GM18909 (cell line): Measurements from ENCODE around the gene SDS.

ENCODE experiments used
- ATAC-seq: cut with Tn5 transposase; IDR thresholded peaks from one replicate; pipeline ENCODE4 v1.9.1; 2021; ENCODE audit warnings: mild to moderate bottlenecking; ENCODE audit not compliant: unreplicated experiment, poor library complexity

Gene SDS

DNA sequence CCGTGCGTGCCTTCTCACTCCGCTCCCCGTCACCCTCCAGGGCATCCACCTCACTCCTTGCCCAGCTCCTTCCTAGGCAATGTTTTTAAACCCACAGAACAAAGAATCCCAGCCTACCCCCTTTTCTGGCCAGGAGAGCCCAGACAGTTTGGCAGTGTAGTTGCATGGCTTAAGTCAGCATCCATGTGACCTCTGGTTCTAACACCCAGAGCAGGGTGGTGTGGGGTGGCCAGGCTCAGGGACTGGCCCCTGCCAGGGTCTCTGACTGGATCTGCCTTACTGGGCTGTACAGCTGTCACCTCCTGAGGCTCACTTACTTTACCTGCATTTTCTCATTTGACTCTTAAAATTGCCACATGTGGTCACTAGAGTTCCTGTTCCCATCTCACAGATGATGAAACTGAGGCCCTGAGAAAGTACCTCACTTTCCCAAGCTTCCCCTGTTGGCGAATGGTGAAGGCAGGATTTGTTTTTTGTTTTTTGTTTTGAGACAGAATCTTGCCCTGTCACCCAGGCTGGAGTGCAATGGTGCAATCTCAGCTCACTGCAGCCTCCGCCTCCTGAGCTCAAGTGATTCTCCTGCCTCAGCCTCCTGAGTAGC is 18.3 kb downstream of the SDS start:
- no peak for ATAC-seq

DNA sequence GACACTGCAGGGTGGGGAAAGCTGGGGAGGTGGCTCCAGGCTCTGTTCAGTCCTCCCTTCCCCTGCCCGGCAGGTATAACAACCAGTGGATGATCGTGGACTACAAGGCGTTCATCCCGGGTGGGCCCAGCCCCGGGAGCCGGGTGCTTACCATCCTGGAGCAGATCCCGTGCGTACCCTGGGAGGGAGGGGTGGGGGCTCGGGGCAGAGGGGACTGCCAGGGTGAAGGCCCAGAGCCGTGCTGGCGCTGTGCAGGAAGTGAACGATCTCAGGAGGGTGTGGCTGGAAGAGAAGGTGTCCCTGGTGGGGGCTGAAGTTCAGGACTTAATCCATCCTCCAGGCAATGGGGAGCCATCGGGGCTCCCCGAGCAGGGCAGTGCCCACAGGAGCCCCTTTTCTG is 18.9 kb downstream of the SDS start:
- ATAC-seq = no peak

DNA sequence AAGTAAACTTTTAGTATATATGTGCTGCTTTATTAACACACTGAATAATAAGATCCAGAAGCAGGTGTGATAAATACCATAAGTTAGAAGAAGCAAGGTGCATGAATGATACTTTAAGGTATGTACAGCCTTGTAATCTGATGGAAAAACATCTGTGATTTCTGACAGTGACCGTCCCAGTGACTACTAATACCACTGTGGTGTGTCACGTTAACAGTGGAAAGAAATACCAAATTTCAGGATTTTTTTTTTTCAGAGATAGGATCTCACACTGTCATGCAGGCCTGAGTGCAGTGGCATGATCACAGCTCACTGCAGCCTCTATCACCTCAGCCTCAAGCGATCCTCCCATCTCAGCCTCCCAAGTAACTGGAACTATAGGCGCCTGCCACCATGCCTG is 21.5 kb downstream of the SDS start:
- no peak for ATAC-seq

DNA sequence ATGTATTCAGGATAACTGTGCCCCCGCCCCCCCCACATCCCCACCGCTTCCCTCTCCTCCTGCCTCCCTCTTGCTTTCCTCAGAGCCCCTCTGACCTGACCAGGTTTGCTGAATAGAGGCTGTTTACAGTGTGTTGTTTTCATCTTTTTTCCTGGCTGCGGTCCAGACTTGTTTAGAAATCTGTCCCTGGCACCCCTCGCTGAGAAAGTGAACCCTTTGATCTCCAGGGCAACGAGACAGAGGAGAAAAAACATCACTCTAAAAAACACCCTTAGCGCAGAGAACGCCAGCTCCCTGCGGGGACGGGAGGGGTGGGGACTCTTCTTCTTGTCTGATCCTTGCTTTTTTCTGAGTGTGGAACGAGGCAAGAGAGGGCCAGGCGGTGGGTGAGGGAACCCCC is 22.5 kb downstream of the SDS start:
- no peak for ATAC-seq

DNA sequence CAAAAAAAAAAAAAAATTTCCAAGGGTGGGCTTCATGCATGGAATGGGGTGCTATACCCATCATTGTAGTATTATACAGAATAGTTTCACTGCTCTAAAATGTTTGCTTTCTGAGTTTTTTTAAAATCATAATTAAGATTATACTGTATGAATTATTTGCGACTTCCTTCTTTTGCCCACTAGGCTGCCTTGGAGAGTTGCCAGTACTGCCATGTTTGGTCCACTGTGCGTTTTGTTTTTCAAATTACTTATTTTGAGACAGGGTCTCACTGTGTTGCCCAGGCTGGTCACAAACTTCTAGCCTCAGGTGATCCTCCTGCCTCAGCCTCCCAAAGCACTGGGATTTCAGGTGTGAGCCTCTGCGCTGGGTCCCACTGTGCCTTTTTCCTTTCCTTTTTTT is 25.4 kb downstream of the SDS start:
- no peak for ATAC-seq

DNA sequence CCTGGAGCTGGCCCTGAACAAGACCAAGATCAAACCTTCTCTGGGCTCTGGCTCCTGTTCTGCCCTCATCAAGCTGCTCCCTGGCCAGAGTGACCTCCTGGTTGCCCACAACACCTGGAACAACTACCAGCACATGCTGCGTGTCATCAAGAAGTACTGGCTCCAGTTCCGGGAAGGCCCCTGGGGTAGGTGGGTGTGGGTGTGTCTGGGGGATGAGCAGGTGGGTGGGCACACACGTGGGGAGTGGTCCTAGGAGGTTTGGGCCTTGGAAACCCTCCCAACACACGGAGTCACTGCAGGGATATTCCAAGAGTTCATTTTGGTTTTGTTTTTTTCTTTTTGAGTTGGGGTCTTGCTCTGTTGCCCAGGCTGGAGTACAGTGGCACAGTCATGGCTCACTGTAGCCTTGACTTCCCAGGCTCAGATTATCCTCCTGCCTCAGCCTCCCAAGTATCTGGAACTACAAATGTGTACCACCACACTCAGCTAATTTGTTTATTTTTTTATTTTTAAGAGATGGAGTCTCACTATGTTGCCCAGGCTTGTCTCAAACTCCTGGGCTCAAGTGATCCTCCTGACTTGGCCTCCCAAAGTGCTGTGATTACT is 28.8 kb downstream of the SDS start:
- no peak for ATAC-seq

DNA sequence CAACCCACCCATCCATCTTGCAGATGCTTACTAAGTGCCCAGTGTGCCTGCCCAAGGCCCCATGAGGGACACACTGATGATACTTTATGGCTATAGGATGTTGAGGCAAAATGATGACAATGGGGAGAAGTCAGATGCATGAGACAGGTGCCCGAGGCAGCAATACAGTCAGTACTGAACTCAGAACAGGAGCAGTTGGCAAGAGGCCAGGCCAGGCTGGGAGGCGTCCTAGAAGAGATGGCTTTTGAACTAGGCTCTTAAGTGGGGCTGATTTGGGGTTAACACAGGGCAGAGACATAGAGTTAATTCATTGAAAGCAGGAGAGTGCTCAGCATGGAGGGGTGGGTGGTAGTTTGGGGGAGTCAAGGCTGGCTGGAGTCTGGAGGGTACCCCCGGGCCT is 29.7 kb downstream of the SDS start:
- no peak for ATAC-seq

DNA sequence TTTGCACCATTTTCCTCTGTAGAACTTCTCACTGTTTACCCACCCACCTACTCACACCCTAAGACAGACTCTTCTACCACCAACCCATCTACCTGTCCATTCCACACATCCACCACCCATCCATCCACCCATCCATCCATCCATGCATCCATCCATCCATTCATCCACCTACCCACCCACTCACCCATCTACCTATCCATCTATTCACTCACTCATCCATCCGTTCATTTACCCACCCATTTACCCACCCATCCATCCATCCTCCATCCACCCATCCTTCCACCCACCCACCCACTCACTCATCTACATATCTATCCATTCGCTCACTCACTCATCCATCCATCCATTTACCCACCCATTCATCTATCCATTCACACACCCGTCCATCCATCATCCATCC is 30.2 kb downstream of the SDS start:
- no peak for ATAC-seq

DNA sequence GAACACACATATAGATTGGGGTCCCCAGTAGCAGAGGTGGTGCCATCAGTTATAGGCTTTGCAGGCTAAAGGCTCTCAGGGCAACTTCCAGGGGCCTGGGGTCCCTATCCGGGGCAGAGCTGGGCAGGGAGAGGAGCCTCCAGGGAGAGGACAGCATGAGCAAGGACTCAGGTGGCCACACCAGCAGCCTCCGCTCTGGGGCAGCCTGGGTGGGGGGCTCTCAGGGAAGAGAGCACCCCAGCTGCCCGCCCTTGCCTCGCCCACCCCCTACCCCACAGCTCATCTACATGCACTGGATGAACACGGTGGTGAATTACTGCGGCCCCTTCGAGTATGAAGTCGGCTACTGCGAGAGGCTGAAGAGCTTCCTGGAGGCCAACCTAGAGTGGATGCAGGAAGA is 31.3 kb downstream of the SDS start:
- ATAC-seq = no peak

DNA sequence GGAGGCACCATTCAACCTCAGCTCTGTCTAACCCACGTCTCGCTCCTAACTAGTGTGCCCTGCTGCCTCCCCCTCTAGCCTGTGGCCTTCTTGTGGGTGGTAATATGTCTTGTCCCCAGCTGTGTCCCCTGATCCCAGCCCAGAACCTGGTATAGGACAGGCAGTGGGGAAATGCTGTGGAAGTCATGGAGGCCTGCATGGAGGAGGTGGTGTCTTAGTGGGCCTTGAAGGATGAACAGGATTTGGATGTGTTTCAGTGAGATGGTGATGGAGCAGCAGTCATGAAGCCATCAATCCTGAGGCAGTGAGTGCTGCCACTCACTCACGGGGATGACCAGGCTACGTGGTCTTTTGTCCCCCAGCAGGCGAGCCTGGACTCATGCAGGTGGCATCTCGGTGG is 31.9 kb downstream of the SDS start:
- no peak for ATAC-seq

DNA sequence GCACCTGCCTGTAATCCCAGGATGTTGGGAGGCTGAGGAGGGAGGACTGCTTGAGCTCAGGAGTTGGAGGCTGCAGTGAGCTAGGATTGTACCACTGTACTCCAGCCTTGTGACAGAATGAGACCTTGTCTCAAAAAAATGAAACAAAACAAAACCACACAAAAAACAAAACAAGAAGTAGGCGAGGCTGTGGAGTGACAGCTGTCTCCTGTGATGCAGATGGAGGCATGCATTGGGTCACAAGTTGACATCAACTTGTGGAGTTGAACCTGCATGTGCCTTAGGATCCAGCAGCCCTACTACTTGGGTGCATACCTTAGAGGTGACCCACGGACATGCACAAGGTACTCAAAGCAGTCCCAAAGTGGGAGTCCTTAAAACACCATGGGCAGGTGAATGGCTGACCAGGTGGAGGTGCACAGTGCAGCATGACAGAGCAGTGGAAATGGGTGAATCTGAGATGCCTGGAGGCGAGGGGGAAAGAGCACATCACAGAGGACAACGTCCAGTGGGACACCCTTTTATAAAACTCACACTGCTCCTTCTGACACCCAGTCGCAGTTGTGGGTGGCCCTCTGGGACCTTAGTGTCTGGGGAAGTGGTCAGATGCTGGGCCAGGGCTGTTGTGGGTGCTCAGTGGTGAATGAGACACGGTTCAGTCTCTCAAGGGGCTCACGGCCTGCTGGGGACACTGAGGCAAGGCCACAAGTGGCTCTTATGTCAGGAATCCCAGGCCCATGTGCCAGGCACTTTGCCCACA is 32.6 kb downstream of the SDS start:
- ATAC-seq = no peak

DNA sequence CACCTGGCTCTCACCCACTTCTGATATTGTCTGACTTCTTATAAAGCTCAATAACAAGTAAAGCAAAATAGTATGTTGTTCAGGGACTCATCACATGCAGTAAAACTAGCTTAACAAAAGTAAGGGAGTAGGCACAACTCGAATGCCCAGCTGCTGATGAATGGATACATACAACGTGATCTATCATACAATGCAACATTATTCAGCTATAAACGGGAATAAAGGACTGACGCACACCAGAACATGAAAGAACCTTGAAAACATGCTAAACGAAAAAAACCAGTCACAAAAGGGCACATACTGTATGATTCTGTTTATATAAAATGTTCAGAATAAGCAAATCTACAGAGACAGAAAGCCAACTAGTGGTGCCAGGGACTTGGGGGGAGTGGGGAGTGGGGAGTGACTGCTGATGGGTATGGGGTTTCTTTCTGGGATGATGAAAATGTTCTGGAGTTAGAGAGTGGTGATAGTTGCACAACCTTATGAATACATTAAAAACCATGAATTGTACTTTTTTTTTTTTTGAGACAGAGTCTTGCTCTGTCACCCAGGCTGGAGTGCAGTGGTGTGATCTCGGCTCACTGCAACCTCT is 34.2 kb downstream of the SDS start:
- ATAC-seq = no peak

DNA sequence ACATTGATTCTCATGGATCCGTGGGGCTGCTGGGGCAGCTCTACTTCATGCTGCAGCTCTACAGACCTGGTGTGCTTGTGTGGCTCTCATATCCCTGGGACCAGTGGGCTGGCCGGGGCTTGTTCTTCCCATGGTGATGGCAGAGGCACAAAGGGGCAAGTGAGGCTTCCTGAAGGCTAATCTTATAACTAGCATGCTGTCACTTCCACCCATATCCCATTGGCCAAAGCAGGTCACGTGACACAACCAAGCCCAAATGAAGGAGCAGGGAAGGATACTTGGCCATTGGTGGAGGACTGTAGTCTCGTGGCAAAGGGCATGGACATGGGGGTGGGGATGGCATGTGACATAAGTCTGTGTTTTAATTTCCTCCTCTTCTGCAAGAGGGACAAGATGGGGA is 35.4 kb downstream of the SDS start:
- no peak for ATAC-seq

DNA sequence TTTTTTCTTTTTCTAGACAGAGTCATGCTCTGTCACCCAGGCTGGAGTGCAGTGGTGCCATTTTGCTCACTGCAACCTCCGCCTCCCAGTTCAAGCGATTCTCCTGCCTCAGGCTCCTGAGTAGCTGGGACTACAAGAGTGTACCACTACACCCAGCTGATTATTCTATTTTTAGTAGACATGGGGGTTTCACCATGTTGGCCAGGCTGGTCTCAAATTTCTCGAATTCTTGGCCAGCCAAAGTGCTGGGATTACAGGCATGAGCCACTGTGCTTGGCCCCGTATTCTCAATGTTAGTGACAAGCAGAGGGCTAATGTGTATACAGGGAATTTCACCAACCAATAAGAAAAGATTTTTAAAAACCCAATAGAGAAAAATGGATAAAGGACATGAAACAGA is 36.9 kb downstream of the SDS start:
- ATAC-seq = no peak

DNA sequence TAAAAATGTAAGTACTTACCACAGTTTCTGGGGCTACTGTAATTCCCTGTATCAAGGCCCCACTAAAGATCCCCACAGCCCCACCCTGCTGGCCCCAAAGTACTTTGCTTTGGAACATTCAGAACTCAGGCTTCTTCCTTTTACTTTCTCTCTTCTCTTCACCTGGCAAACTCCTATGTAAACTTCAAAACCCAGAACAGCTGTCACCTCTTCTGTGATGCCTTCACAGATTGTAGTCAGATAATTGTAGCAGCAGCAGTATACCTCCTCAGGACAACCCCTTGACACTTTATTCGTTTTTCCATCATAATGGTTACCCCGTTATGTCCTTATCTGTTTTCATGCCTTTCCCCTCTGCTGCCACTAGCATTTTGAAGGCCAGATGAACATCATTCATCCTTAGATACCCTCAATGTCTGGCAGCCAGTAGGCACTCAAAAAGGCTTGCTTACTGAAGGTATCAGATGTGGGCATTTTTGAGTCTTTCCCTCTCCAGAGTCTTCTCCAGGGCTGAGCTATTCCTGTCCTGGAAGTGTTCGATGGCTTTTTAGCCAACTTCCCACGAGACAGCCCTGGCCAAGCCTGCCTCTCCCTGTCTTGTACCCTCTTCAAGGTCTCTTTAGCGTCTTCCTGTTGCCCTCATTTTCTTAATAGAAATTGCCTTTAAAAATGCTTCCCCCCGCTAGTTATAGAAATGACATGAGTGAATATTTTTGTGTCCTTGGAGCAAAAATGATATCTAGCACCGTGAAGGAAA is 37.9 kb downstream of the SDS start:
- ATAC-seq = no peak

DNA sequence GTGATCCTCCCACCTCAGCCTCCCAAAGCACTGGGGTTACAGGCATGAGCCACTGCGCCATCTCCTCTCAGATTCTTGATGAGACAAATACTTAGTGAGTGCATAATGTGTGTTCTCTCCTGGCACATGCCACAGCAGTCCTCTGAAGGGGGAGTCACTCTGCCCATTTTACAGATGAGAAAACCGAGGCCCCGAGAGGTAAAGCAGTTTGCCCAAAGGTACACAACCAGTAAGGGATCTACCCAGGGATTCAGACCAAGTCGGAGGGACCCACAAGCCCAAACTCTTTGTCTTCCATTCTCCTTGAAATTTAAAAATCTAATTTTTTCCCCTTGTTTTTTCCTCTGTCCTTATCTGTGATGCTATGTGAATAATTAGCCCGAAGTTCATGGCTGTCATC is 39.0 kb downstream of the SDS start:
- ATAC-seq = no peak

DNA sequence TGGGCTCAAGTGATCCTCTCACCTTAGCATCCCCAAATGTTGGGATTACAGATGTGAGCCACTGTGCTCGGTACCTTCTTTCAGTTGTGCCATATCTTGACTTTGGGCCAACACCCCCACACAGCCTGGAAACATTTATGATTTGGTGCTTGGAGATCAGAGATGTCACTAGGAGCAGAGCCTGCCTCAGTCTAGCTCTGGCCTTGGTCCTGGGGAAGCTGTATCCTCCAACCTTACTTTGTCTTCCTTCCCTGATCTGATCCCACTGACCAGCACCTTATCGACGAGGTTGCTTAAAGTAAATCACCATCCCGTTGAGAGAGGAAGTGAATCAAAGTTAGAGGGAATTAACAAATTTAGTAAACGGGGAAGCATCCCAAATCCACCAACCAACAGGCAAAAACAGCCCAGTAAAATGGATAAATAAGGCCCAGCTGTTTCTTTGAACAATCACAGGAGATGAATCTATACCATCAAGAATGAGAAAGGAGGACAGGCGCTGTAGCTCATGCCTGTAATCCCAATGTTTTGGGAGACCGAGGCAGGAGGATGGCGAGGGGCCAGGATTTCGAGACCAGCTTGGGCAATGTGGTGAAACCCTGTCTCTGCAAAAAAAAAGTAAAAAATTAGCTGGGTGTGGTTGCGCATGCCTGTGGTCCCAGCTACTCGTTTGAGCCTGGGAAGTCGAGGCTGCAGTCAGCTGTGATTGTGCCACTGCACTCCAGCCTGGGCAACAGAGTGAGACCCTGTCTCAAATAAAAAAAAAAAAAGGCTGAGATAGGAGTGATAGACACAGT is 41.9 kb downstream of the SDS start:
- no peak for ATAC-seq

DNA sequence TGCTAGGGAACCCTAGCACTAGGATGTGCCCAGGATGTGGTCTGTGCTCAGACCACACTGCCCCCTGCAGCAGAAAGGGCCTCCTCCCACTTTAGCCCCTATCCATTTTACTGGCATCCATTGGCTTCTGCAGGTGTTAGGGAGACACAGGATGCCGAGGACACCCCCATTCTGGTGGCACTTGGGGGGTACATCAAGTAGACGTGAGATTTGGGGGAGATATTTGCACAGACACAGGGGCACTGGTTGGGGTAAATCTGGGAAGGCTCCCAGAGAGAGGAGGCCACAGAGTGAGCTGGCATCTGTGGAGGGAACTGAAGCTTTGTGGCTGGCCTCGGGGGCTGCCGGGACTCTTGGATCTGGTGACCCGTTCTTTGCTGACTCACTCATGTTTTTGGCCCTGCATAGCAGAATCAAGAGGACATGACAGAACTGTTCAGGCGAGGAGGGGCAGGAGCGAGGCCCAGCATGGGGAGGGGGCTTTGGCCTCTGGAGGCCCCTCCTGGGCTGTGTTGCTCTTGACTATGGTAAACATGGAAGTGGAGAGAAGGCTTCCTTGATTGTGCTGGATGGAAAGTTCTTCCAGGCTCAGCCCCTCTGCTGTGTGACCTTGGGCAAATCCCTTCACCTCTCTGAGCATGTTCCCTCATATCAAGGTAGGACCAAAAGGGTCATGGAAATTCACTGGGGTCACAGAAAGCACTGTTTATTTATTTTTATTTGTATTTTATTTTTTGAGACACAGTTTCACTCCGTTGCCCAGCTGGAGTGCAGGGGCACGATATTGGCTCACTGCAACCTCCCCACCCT is 43.5 kb downstream of the SDS start:
- ATAC-seq = no peak
